ENCODE data around the gene MAMLD1. TPM values are rescaled to one million over a fixed set of nuclear protein-coding genes. Genes with fewer than 3 reads are reported as not detected.

The MAMLD1 gene
- total and polyA plus RNA-seq, 4 donors: 1.8 to 8.5 (median 7.7) TPM

- 58 to 95% methylated on average over 3 of the region's 3 CpGs for WGBS, 2 donors
- no peak overlapping the region for H3K4me3 ChIP-seq (ENCODE audit: low read length in 2 of 2)
- DNase-seq (no peak), ATAC-seq (ENCODE audit: low FRiP score) (no peak)
- H3K27ac ChIP-seq (ENCODE audit: low read depth in 1 of 2, low read length in 2 of 2): no peak overlapping the region
- no peaks in the 10 kb centered on the region for H3K9me3 ChIP-seq (ENCODE audit: control insufficient read depth, low read length)
- no peaks in the 10 kb centered on the region for H3K27me3 ChIP-seq (ENCODE audit: control insufficient read depth in 1 of 2, insufficient read depth in 2 of 2, low read length in 1 of 2)
- H3K4me1 ChIP-seq (ENCODE audit: control insufficient read depth in 1 of 2, insufficient read depth in 2 of 2, low read length in 2 of 2): no peaks in the 10 kb centered on the region
- H3K36me3 ChIP-seq (ENCODE audit: control insufficient read depth in 1 of 2, insufficient read depth in 2 of 2, low read length in 1 of 2): no peaks in the 10 kb centered on the region
- intact Hi-C loops (cut with DNase I): no loop called here
Observed at GRCh38 chrX:150499240-150499639, 136.1 kb downstream of the MAMLD1 start.

GRCh38 chrX:150502091-150502490 is 139.0 kb downstream of the MAMLD1 start:
- Histone ChIP-seq H3K4me1 (ENCODE audit: control insufficient read depth in 1 of 2, insufficient read depth in 2 of 2, low read length in 2 of 2) (no peaks in the 10 kb centered on the region), H3K27ac (ENCODE audit: low read depth in 1 of 2, low read length in 2 of 2) (no peak overlapping the region), H3K27me3 (ENCODE audit: control insufficient read depth in 1 of 2, insufficient read depth in 2 of 2, low read length in 1 of 2) (no peaks in the 10 kb centered on the region), H3K4me3 (ENCODE audit: low read length in 2 of 2) (no peak overlapping the region), H3K9me3 (ENCODE audit: control insufficient read depth, low read length) (no peaks in the 10 kb centered on the region), H3K36me3 (ENCODE audit: control insufficient read depth in 1 of 2, insufficient read depth in 2 of 2, low read length in 1 of 2) (no peaks in the 10 kb centered on the region)
- DNase-seq: no peak
- 56 to 82% methylated on average over 3 of the region's 3 CpGs for WGBS, 2 donors
- intact Hi-C loops (cut with DNase I): no loop called here
- ATAC-seq (ENCODE audit: low FRiP score): no peak

GRCh38 chrX:150502979-150503897 is 140.1 kb downstream of the MAMLD1 start:
- H3K27me3 ChIP-seq (ENCODE audit: control insufficient read depth in 1 of 2, insufficient read depth in 2 of 2, low read length in 1 of 2): no peaks in the 10 kb centered on the region
- no peak for ATAC-seq (ENCODE audit: low FRiP score)
- no peaks in the 10 kb centered on the region for H3K36me3 ChIP-seq (ENCODE audit: control insufficient read depth in 1 of 2, insufficient read depth in 2 of 2, low read length in 1 of 2)
- WGBS, 2 donors: 84 to 89% methylated on average over 19 of the region's 19 CpGs
- intact Hi-C loops (cut with DNase I): no loop called here
- no peaks in the 10 kb centered on the region for H3K4me1 ChIP-seq (ENCODE audit: control insufficient read depth in 1 of 2, insufficient read depth in 2 of 2, low read length in 2 of 2)
- no peak overlapping the region for H3K4me3 ChIP-seq (ENCODE audit: low read length in 2 of 2)
- H3K27ac ChIP-seq (ENCODE audit: low read depth in 1 of 2, low read length in 2 of 2): no peak overlapping the region
- no peaks in the 10 kb centered on the region for H3K9me3 ChIP-seq (ENCODE audit: control insufficient read depth, low read length)
- DNase-seq: no peak

- intact Hi-C loops (cut with DNase I): no loop called here
- 61 to 65% methylated on average over 5 of the region's 5 CpGs for WGBS, 2 donors
- Histone ChIP-seq H3K9me3 (ENCODE audit: control insufficient read depth, low read length) (no peaks in the 10 kb centered on the region), H3K36me3 (ENCODE audit: control insufficient read depth in 1 of 2, insufficient read depth in 2 of 2, low read length in 1 of 2) (no peaks in the 10 kb centered on the region), H3K4me3 (ENCODE audit: low read length in 2 of 2) (no peak overlapping the region), H3K27ac (ENCODE audit: low read depth in 1 of 2, low read length in 2 of 2) (no peak overlapping the region), H3K4me1 (ENCODE audit: control insufficient read depth in 1 of 2, insufficient read depth in 2 of 2, low read length in 2 of 2) (no peaks in the 10 kb centered on the region), H3K27me3 (ENCODE audit: control insufficient read depth in 1 of 2, insufficient read depth in 2 of 2, low read length in 1 of 2) (no peaks in the 10 kb centered on the region)
- DNase-seq: no peak
- no peak for ATAC-seq (ENCODE audit: low FRiP score)
Observed at GRCh38 chrX:150503898-150504219, 140.7 kb downstream of the MAMLD1 start.

GRCh38 chrX:150504397-150505182 is 141.5 kb downstream of the MAMLD1 start:
- 24 to 29% methylated on average over 9 of the region's 9 CpGs for WGBS, 2 donors
- no peak for DNase-seq
- H3K27ac ChIP-seq (ENCODE audit: low read depth in 1 of 2, low read length in 2 of 2): peak overlapping the region in 1 of 2 donors; percentile 67

GRCh38 chrX:150506020-150506419 is 142.9 kb downstream of the MAMLD1 start:
- Histone ChIP-seq H3K9me3 (ENCODE audit: control insufficient read depth, low read length) (no peaks in the 10 kb centered on the region), H3K36me3 (ENCODE audit: control insufficient read depth in 1 of 2, insufficient read depth in 2 of 2, low read length in 1 of 2) (no peaks in the 10 kb centered on the region), H3K27me3 (ENCODE audit: control insufficient read depth in 1 of 2, insufficient read depth in 2 of 2, low read length in 1 of 2) (no peaks in the 10 kb centered on the region), H3K4me3 (ENCODE audit: low read length in 2 of 2) (no peak overlapping the region), H3K4me1 (ENCODE audit: control insufficient read depth in 1 of 2, insufficient read depth in 2 of 2, low read length in 2 of 2) (no peaks in the 10 kb centered on the region), H3K27ac (ENCODE audit: low read depth in 1 of 2, low read length in 2 of 2) (no peak overlapping the region)
- WGBS, 2 donors: 41 to 58% methylated on average over 2 of the region's 2 CpGs
- ATAC-seq (ENCODE audit: low FRiP score): no peak
- no peak for DNase-seq
- intact Hi-C loops (cut with DNase I): loop anchor here in 1 of 2 donors (5.0 kb wide), 1 partner anchor 139 kb away; no protein-coding TSS in a partner anchor

More at GRCh38 chrX:150504397-150505182, 141.5 kb downstream of the MAMLD1 start:
- Histone ChIP-seq H3K4me1 (ENCODE audit: control insufficient read depth in 1 of 2, insufficient read depth in 2 of 2, low read length in 2 of 2) (no peaks in the 10 kb centered on the region), H3K36me3 (ENCODE audit: control insufficient read depth in 1 of 2, insufficient read depth in 2 of 2, low read length in 1 of 2) (no peaks in the 10 kb centered on the region), H3K4me3 (ENCODE audit: low read length in 2 of 2) (no peak overlapping the region), H3K9me3 (ENCODE audit: control insufficient read depth, low read length) (no peaks in the 10 kb centered on the region), H3K27me3 (ENCODE audit: control insufficient read depth in 1 of 2, insufficient read depth in 2 of 2, low read length in 1 of 2) (no peaks in the 10 kb centered on the region)
- no peak for ATAC-seq (ENCODE audit: low FRiP score)
- intact Hi-C loops (cut with DNase I): loop anchor here in 1 of 2 donors (5.0 kb wide), 1 partner anchor 137 kb away; no protein-coding TSS in a partner anchor

- no peak for DNase-seq
- WGBS, 2 donors: 48 to 61% methylated on average over 6 of the region's 6 CpGs
- Histone ChIP-seq H3K27me3 (ENCODE audit: control insufficient read depth in 1 of 2, insufficient read depth in 2 of 2, low read length in 1 of 2) (no peaks in the 10 kb centered on the region), H3K36me3 (ENCODE audit: control insufficient read depth in 1 of 2, insufficient read depth in 2 of 2, low read length in 1 of 2) (no peaks in the 10 kb centered on the region), H3K9me3 (ENCODE audit: control insufficient read depth, low read length) (no peaks in the 10 kb centered on the region), H3K27ac (ENCODE audit: low read depth in 1 of 2, low read length in 2 of 2) (peak overlapping the region in 1 of 2 donors; percentile 47), H3K4me1 (ENCODE audit: control insufficient read depth in 1 of 2, insufficient read depth in 2 of 2, low read length in 2 of 2) (no peaks in the 10 kb centered on the region), H3K4me3 (ENCODE audit: low read length in 2 of 2) (no peak overlapping the region)
- no peak for ATAC-seq (ENCODE audit: low FRiP score)
- intact Hi-C loops (cut with DNase I): loop anchor here in 1 of 2 donors (5.0 kb wide), 1 partner anchor 139 kb away; no protein-coding TSS in a partner anchor
Observed at GRCh38 chrX:150506486-150506885, 143.4 kb downstream of the MAMLD1 start.

GRCh38 chrX:150507251-150507856 is 144.2 kb downstream of the MAMLD1 start:
- intact Hi-C loops (cut with DNase I): loop anchor here in 1 of 2 donors (5.0 kb wide), 1 partner anchor 140 kb away; no protein-coding TSS in a partner anchor
- DNase-seq: peak; percentile 66 to 80

More at GRCh38 chrX:150507251-150507856, 144.2 kb downstream of the MAMLD1 start:
- 16 to 30% methylated on average over 19 of the region's 19 CpGs for WGBS, 2 donors
- no peaks in the 10 kb centered on the region for H3K9me3 ChIP-seq (ENCODE audit: control insufficient read depth, low read length)
- no peaks in the 10 kb centered on the region for H3K36me3 ChIP-seq (ENCODE audit: control insufficient read depth in 1 of 2, insufficient read depth in 2 of 2, low read length in 1 of 2)
- no peak overlapping the region for H3K4me3 ChIP-seq (ENCODE audit: low read length in 2 of 2)
- no peaks in the 10 kb centered on the region for H3K27me3 ChIP-seq (ENCODE audit: control insufficient read depth in 1 of 2, insufficient read depth in 2 of 2, low read length in 1 of 2)
- H3K4me1 ChIP-seq (ENCODE audit: control insufficient read depth in 1 of 2, insufficient read depth in 2 of 2, low read length in 2 of 2): no peaks in the 10 kb centered on the region
- peak overlapping the region; percentile 7 to 96 for H3K27ac ChIP-seq (ENCODE audit: low read depth in 1 of 2, low read length in 2 of 2)
- peak; percentile 46 for ATAC-seq (ENCODE audit: low FRiP score)

All from aorta (tissue), 5 donors.